SK-N-SH treated with all-trans-retinoic acid at 6 μM for 48 hours (cell line): ENCODE results near the gene NPTX1.

Experiments
- ATAC-seq: fragments of 200-7000 bp; cut with Tn5 transposase; 3 replicates; pipeline ENCODE4 v1.9.1; 2020; ENCODE audit warnings: mild to moderate bottlenecking, moderate library complexity
- ARNTL ChIP-seq: fragments of 450-650 bp; formaldehyde crosslinking; IDR thresholded peaks from 2 replicates; pipeline ENCODE4 v1.5.0; 2020; ENCODE audit warnings: low read depth, mild to moderate bottlenecking, moderate library complexity, borderline replicate concordance
- BACH2 ChIP-seq: fragments of 250-450 bp; sonication (Bioruptor Pico); IDR thresholded peaks from 2 replicates; pipeline ENCODE4 v1.9.0; 2021; ENCODE audit warnings: mild to moderate bottlenecking, borderline replicate concordance
- CSRNP3 ChIP-seq: fragments of 250-450 bp; sonication (Bioruptor Pico); IDR thresholded peaks from 2 replicates; pipeline ENCODE4 v1.5.1; 2021; ENCODE audit warnings: mild to moderate bottlenecking, moderate library complexity
- ESRRG ChIP-seq: fragments of 250-450 bp; sonication (Bioruptor Pico); IDR thresholded peaks from 2 replicates; pipeline ENCODE4 v1.6.1; 2021; ENCODE audit warnings: mild to moderate bottlenecking
- GLIS3 ChIP-seq: fragments of 250-450 bp; sonication (Bioruptor Pico); IDR thresholded peaks from 2 replicates; pipeline ENCODE4 v1.5.0; 2020; ENCODE audit warnings: mild to moderate bottlenecking, moderate library complexity
- ISL1 ChIP-seq: fragments of 250-450 bp; sonication (Bioruptor Pico); IDR thresholded peaks from 2 replicates; pipeline ENCODE4 v2.1.2; 2022; ENCODE audit warnings: mild to moderate bottlenecking, moderate library complexity
- OSR1 ChIP-seq: fragments of 250-450 bp; sonication (Bioruptor Pico); IDR thresholded peaks from 2 replicates; pipeline ENCODE4 v1.8.0; 2022; ENCODE audit warnings: moderate library complexity, mild to moderate bottlenecking, inconsistent platforms
- PATZ1 ChIP-seq: fragments of 250-450 bp; sonication (Bioruptor Pico); IDR thresholded peaks from 2 replicates; pipeline ENCODE4 v1.8.0; 2020; ENCODE audit warnings: mild to moderate bottlenecking, moderate library complexity, borderline replicate concordance
- PPARA ChIP-seq: fragments of 250-450 bp; sonication (Bioruptor Pico); IDR thresholded peaks from 2 replicates; pipeline ENCODE4 v1.5.0; 2020; ENCODE audit warnings: mild to moderate bottlenecking, borderline replicate concordance
- RARB ChIP-seq: fragments of 250-450 bp; sonication (Bioruptor Pico); IDR thresholded peaks from 2 replicates; pipeline ENCODE4 v1.8.0; 2021; ENCODE audit warnings: mild to moderate bottlenecking, moderate library complexity
- SNAI2 ChIP-seq: fragments of 250-450 bp; sonication (Bioruptor Pico); IDR thresholded peaks from 2 replicates; pipeline ENCODE4 v1.5.0; 2020; ENCODE audit warnings: mild to moderate bottlenecking, moderate library complexity
- TCF4 ChIP-seq: fragments of 250-450 bp; sonication (Bioruptor Pico); IDR thresholded peaks from 2 replicates; pipeline ENCODE4 v1.8.0; 2021; ENCODE audit warnings: mild to moderate bottlenecking, moderate library complexity, borderline replicate concordance
- TOX ChIP-seq: fragments of 250-450 bp; sonication (Bioruptor Pico); IDR thresholded peaks from 2 replicates; pipeline ENCODE4 v1.8.0; 2021; ENCODE audit warnings: mild to moderate bottlenecking, moderate library complexity, borderline replicate concordance
- TSHZ2 ChIP-seq: fragments of 250-450 bp; sonication (Bioruptor Pico); IDR thresholded peaks from 2 replicates; pipeline ENCODE4 v1.5.0; 2020; ENCODE audit warnings: mild to moderate bottlenecking, moderate library complexity
- ZC3H10 ChIP-seq: fragments of 250-450 bp; sonication (Bioruptor Pico); IDR thresholded peaks from 2 replicates; pipeline ENCODE4 v1.5.1; 2021; ENCODE audit warnings: mild to moderate bottlenecking, moderate library complexity
- ZFP3 ChIP-seq: fragments of 250-450 bp; sonication (Bioruptor Pico); IDR thresholded peaks from 2 replicates; pipeline ENCODE4 v1.5.0; 2020; ENCODE audit warnings: mild to moderate bottlenecking, moderate library complexity
- ZFP30 ChIP-seq: fragments of 450-650 bp; formaldehyde crosslinking; IDR thresholded peaks from 2 replicates; pipeline ENCODE4 v1.5.0; 2022; ENCODE audit warnings: mild to moderate bottlenecking, moderate library complexity
- ZNF565 ChIP-seq: fragments of 450-650 bp; formaldehyde crosslinking; conservative IDR thresholded peaks from 2 replicates; pipeline ENCODE4 v1.5.0; 2020; ENCODE audit warnings: low read depth, mild to moderate bottlenecking, moderate library complexity
- ZNF70 ChIP-seq: fragments of 450-650 bp; formaldehyde crosslinking; IDR thresholded peaks from 2 replicates; pipeline ENCODE4 v1.5.0; 2020; ENCODE audit warnings: mild to moderate bottlenecking, moderate library complexity
- ZNF8 ChIP-seq: fragments of 450-650 bp; formaldehyde crosslinking; IDR thresholded peaks from 2 replicates; pipeline ENCODE4 v1.5.0; 2020; ENCODE audit warnings: mild to moderate bottlenecking, moderate library complexity
- TF ChIP-seq, protein P1 (sequence below): fragments of 250-450 bp; sonication (Bioruptor Pico); IDR thresholded peaks from 2 replicates; pipeline ENCODE4 v1.5.1; 2020; ENCODE audit warnings: low read depth, mild to moderate bottlenecking, moderate library complexity

Gene NPTX1

DNA sequence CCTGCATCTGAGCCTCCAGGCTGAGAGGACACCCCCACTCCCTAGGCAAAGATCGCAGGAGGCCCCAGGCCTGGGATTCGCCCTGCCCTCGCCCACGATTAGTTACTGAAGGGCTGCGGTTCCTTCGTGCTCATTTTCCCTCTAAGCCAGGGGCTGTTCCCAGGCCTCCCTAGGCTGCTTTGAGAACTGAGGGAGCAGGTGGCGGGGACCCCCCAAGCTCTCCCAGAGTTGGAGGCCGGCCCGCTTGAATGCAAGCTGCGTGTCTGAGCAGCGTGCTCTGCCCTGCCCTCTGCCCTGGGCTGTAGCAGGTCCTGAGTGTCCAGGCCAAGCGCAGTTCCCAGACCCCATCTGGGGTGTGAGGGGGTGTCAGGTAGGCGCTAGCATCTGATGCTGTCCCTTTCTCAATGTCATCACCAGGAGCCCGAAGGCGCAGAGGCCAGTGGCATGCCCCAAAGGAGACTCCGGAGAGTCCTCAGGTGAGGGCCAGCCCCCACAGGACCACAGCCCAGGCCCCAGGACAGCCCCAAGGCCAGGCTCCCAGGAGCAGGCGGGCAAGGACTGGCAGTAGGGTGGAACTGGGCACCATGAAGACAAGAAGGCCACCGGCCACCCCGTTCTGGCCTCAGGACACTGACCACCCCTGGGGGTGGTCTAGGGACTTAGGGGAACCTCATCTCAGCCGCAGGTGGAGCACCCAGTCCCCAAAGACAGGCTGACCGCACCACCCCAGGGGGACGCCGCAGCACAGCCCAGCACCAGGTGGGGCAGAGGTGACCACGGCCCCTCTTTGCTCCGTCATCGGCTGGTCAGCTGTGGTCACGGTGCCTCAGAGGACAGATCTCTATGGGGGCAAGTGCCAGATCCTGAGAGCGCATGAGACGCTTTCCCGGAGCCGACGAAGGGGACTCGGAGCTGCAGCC is 46.8 kb downstream of the NPTX1 start:
- no peak for TF ChIP-seq TCF4 (CRISPR knock-in tag)
- TF ChIP-seq PPARA (CRISPR knock-in tag), result no peak
- TF ChIP-seq SNAI2 (CRISPR knock-in tag), result no peak
- no peak for TF ChIP-seq ZNF565 (CRISPR knock-in tag)
- TF ChIP-seq ZFP30 (CRISPR knock-in tag), result no peak
- TF ChIP-seq ZNF70 (CRISPR knock-in tag), result no peak
- no peak for TF ChIP-seq TSHZ2 (CRISPR knock-in tag)
- TF ChIP-seq CSRNP3 (CRISPR knock-in tag), result no peak
- TF ChIP-seq, protein P1, sequence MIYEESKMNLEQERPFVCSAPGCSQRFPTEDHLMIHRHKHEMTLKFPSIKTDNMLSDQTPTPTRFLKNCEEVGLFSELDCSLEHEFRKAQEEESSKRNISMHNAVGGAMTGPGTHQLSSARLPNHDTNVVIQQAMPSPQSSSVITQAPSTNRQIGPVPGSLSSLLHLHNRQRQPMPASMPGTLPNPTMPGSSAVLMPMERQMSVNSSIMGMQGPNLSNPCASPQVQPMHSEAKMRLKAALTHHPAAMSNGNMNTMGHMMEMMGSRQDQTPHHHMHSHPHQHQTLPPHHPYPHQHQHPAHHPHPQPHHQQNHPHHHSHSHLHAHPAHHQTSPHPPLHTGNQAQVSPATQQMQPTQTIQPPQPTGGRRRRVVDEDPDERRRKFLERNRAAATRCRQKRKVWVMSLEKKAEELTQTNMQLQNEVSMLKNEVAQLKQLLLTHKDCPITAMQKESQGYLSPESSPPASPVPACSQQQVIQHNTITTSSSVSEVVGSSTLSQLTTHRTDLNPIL (CRISPR knock-in tag), result no peak
- no peak for TF ChIP-seq TOX (CRISPR knock-in tag)
- TF ChIP-seq GLIS3 (CRISPR knock-in tag), result no peak
- ATAC-seq, result no peak

- no peak for ATAC-seq
- TF ChIP-seq TOX (CRISPR knock-in tag), result no peak
- no peak for TF ChIP-seq OSR1 (CRISPR knock-in tag)
- TF ChIP-seq ISL1 (CRISPR knock-in tag), result no peak
- TF ChIP-seq RARB (CRISPR knock-in tag), result no peak
- TF ChIP-seq ARNTL (CRISPR knock-in tag), result no peak
- TF ChIP-seq SNAI2 (CRISPR knock-in tag), result no peak
- no peak for TF ChIP-seq PATZ1
- no peak for TF ChIP-seq ZFP3 (CRISPR knock-in tag)
- no peak for TF ChIP-seq GLIS3 (CRISPR knock-in tag)
- no peak for TF ChIP-seq CSRNP3 (CRISPR knock-in tag)
- TF ChIP-seq ESRRG, result no peak
- TF ChIP-seq TCF4 (CRISPR knock-in tag), result no peak
- TF ChIP-seq ZFP30 (CRISPR knock-in tag), result no peak
- no peak for TF ChIP-seq ZNF8
- no peak for TF ChIP-seq PPARA (CRISPR knock-in tag)
- TF ChIP-seq ZNF565 (CRISPR knock-in tag), result no peak
- no peak for TF ChIP-seq TSHZ2 (CRISPR knock-in tag)
- TF ChIP-seq ZC3H10 (CRISPR knock-in tag), result no peak
- no peak for TF ChIP-seq BACH2 (CRISPR knock-in tag)
- TF ChIP-seq, protein P1 (CRISPR knock-in tag), result no peak
Measured at GRCh38 chr17:80428796-80429195, 47.6 kb downstream of the NPTX1 start.
